HG02610 (cell line): ENCODE data around the gene PCDH9.
"Not testable (repeated sequence)": the region's sequence is repeated elsewhere in the genome, so short reads cannot be mapped to it uniquely, and the experiment has no call there.

Experiments used
- ATAC-seq: cut with Tn5 transposase; IDR thresholded peaks from one replicate; pipeline ENCODE4 v1.9.1; 2021; ENCODE audit warnings: mild to moderate bottlenecking, moderate library complexity; ENCODE audit not compliant: unreplicated experiment

Gene PCDH9

GRCh38 chr13:66795636-66796035, 434.5 kb downstream of the PCDH9 start:
- no peak for ATAC-seq

GRCh38 chr13:66794340-66795031, 435.6 kb downstream of the PCDH9 start:
- no peak for ATAC-seq

- no peak for ATAC-seq
These were observed 439.3 kb downstream of the PCDH9 start for GRCh38 chr13:66790861-66791260.

GRCh38 chr13:66781241-66781640, 448.9 kb downstream of the PCDH9 start:
- ATAC-seq: no peak

GRCh38 chr13:66780814-66781213, 449.3 kb downstream of the PCDH9 start:
- ATAC-seq: no peak

- ATAC-seq: no peak
These were observed 451.7 kb downstream of the PCDH9 start for GRCh38 chr13:66778461-66778860.

GRCh38 chr13:66775196-66775595, 454.9 kb downstream of the PCDH9 start:
- ATAC-seq: no peak

GRCh38 chr13:66774046-66774445, 456.1 kb downstream of the PCDH9 start:
- ATAC-seq: no peak

GRCh38 chr13:66765559-66765958, 464.6 kb downstream of the PCDH9 start:
- no peak for ATAC-seq

- ATAC-seq: not testable (repeated sequence)
These were observed 469.5 kb downstream of the PCDH9 start for GRCh38 chr13:66760678-66761077.

- ATAC-seq: no peak
These were observed 470.2 kb downstream of the PCDH9 start for GRCh38 chr13:66759919-66760318.

- ATAC-seq: no peak
These were observed 478.4 kb downstream of the PCDH9 start for GRCh38 chr13:66751691-66752090.

GRCh38 chr13:66748712-66749111, 481.4 kb downstream of the PCDH9 start:
- no peak for ATAC-seq

GRCh38 chr13:66745307-66745706, 484.8 kb downstream of the PCDH9 start:
- ATAC-seq: no peak

- ATAC-seq: no peak
These were observed 506.6 kb downstream of the PCDH9 start for GRCh38 chr13:66723576-66723975.

- no peak for ATAC-seq
These were observed 513.6 kb downstream of the PCDH9 start for GRCh38 chr13:66716538-66716937.

- ATAC-seq: no peak
These were observed 515.3 kb downstream of the PCDH9 start for GRCh38 chr13:66714795-66715194.

GRCh38 chr13:66704110-66704509, 526.0 kb downstream of the PCDH9 start:
- no peak for ATAC-seq

GRCh38 chr13:66703597-66703996, 526.5 kb downstream of the PCDH9 start:
- no peak for ATAC-seq

GRCh38 chr13:66700117-66700601, 530.0 kb downstream of the PCDH9 start:
- ATAC-seq: no peak

GRCh38 chr13:66693656-66694055, 536.5 kb downstream of the PCDH9 start:
- no peak for ATAC-seq

GRCh38 chr13:66691149-66691548, 539.0 kb downstream of the PCDH9 start:
- ATAC-seq: no peak

- no peak for ATAC-seq
These were observed 540.5 kb downstream of the PCDH9 start for GRCh38 chr13:66689628-66690027.
